Right lobe of liver (tissue), 6 donors: Measurements from ENCODE around the gene ZBTB44. TPM values are rescaled to one million over a fixed set of nuclear protein-coding genes. Genes with fewer than 3 reads are reported as not detected.

Source experiments
- ATAC-seq, 4 donors: fragments of 200-7000 bp; cut with Tn5 transposase; one replicate each; pipeline ENCODE4 v1.9.1; 2020; ENCODE audit warnings: mild to moderate bottlenecking in 4 of 4, moderate library complexity in 4 of 4
- DNase-seq, 3 donors: peaks; one replicate each; pipeline ENCODE4 v3.0.0-alpha.2; 2020
- H3K27ac ChIP-seq, 3 donors: fragments of 200-600 bp; one replicate each; pipeline ENCODE4 v1.8.0; 2022
- H3K27me3 ChIP-seq, 2 donors: fragments of 200-600 bp; one replicate each; pipeline ENCODE4 v1.8.0; 2022
- H3K36me3 ChIP-seq, 4 donors: fragments of 200-600 bp; sonication (generic) in 1 of 4; one replicate each; pipeline versions ENCODE4 v1.5.1 to v1.8.0; 2017 to 2022; ENCODE audit warnings: control low read depth in 1 of 4
- H3K4me1 ChIP-seq, 4 donors: fragments of 200-600 bp; sonication (generic) in 1 of 4; one replicate each; pipeline versions ENCODE4 v1.5.1 to v1.8.0; 2017 to 2022; ENCODE audit warnings: control low read depth in 1 of 4
- H3K4me3 ChIP-seq, 3 donors: fragments of 200-600 bp; one replicate each; pipeline ENCODE4 v1.8.0; 2022
- H3K9me3 ChIP-seq, 4 donors: fragments of 200-600 bp; sonication (generic) in 1 of 4; one replicate each; pipeline versions ENCODE4 v1.5.1 to v1.8.0; 2017 to 2022; ENCODE audit warnings: control low read depth in 1 of 4
- CTCF ChIP-seq, 4 donors: fragments of 200-600 bp in 3 of 4; fragments of 450-650 bp in 1 of 4; IDR thresholded peaks; one replicate each; pipeline versions ENCODE4 v1.5.1 to v1.8.0; 2016 to 2022; ENCODE audit warnings: antibody characterized with exemption in 4 of 4, mild to moderate bottlenecking in 2 of 4
- POLR2A ChIP-seq: fragments of 450-650 bp; IDR thresholded peaks from one replicate; pipeline ENCODE4 v1.6.1; 2017; ENCODE audit warnings: antibody characterized with exemption, mild to moderate bottlenecking
- WGBS: methylation state at CpG from one replicate; pipeline ENCODE4 v1.1.6; 2018; ENCODE audit warnings: low coverage, low lambda C conversion rate; ENCODE audit not compliant: insufficient coverage; ENCODE audit errors: missing lambda C conversion rate; 5-methylcytosine and 5-hydroxymethylcytosine counted together
- intact Hi-C, 2 donors: fragments of 100-400 bp; cut with DNase I; formaldehyde crosslinking; loops; one replicate each; pipeline versions ENCODE4 v1.11.2 to v1.14.1; 2022
- total RNA-seq, 6 experiments: library from RNA; depleted of rRNA in 2 of 6; stranded (reverse); fragments of >200 nt in 2 of 6; fragmentation: NEBNext Ultra II Directional in 3 of 6; extraction: Animal tissue kit (Norgen Biotek cat#: 25700) in 3 of 6; gene quantifications; one replicate each; pipeline versions ENCODE4 v1.1.0 to v1.2.4, GENCODE V29; 2016 to 2023
- donor health status: DM: no; HTN: yes; CAD: no.
- donor health status: DM: no; HTN: no; CAD: no.
- donor health status: DM: no; HTN: no; CAD: no.
- donor health status: DM: no; HTN: yes; CAD: no.
- donor health status: DM: no; HTN: yes; CAD: no.

Gene ZBTB44
- total RNA-seq, 6 experiments from 2014 or later: 16.3 to 22.4 (median 18.4) TPM

GRCh38 chr11:130211781-130212401 lies 102.8 kb downstream of the ZBTB44 start:
- WGBS: 79% methylated on average over 4 of the region's 19 CpGs

GRCh38 chr11:130211144-130211543 lies 103.6 kb downstream of the ZBTB44 start:
- Histone ChIP-seq H3K4me3 (no peak overlapping the region), H3K27me3 (no peaks in the 10 kb centered on the region), H3K27ac (no peak overlapping the region), H3K4me1 (no peaks in the 10 kb centered on the region), H3K36me3 (no peaks in the 10 kb centered on the region), H3K9me3 (no peaks in the 10 kb centered on the region)
- WGBS: 90% methylated on average over 3 of the region's 3 CpGs
- intact Hi-C loops: loop anchor here (10.0 kb wide), 3 partner anchors 164 to 654 kb away; partner anchors contain the start of gene ADAMTS8 (in 1 of the 2)
- no peak for TF ChIP-seq POLR2A
- TF ChIP-seq CTCF (IDR thresholded peaks at IDR 0.05): no peak
- no peak for ATAC-seq
- peak in 1 of 3 donors; percentile 27 for DNase-seq

More at GRCh38 chr11:130211781-130212401, 102.8 kb downstream of the ZBTB44 start:
- intact Hi-C loops: loop anchor here (10.0 kb wide), 3 partner anchors 163 to 653 kb away; partner anchors contain the start of gene ADAMTS8 (in 1 of the 2)
- Histone ChIP-seq H3K4me1 (no peaks in the 10 kb centered on the region), H3K36me3 (no peaks in the 10 kb centered on the region), H3K4me3 (no peak overlapping the region), H3K9me3 (no peaks in the 10 kb centered on the region), H3K27me3 (no peaks in the 10 kb centered on the region), H3K27ac (no peak overlapping the region)
- DNase-seq (peak in 1 of 3 donors; percentile 37), ATAC-seq (no peak)
- TF ChIP-seq POLR2A (no peak), CTCF (IDR thresholded peaks at IDR 0.05) (no peak)

- WGBS: 63% methylated on average over 4 of the region's 23 CpGs
- ATAC-seq: no peak
- intact Hi-C loops: loop anchor here (10.0 kb wide), 3 partner anchors 165 to 655 kb away; partner anchors contain the start of gene ADAMTS8 (in 1 of the 2)
These were observed 104.5 kb downstream of the ZBTB44 start for GRCh38 chr11:130209954-130210854.

More at GRCh38 chr11:130209954-130210854, 104.5 kb downstream of the ZBTB44 start:
- Histone ChIP-seq H3K36me3 (no peaks in the 10 kb centered on the region), H3K4me3 (no peak overlapping the region), H3K27ac (no peak overlapping the region), H3K4me1 (no peaks in the 10 kb centered on the region), H3K27me3 (no peaks in the 10 kb centered on the region), H3K9me3 (no peaks in the 10 kb centered on the region)
- no peak for TF ChIP-seq CTCF (IDR thresholded peaks at IDR 0.05)
- no peak for TF ChIP-seq POLR2A
- DNase-seq: peak in 1 of 3 donors; percentile 37
